Kidney (tissue), 14 donors: ENCODE results near the gene WNT7B. TPM values are rescaled to one million over a fixed set of nuclear protein-coding genes. Genes with fewer than 3 reads are reported as not detected.

ENCODE experiments used
- DNase-seq, 5 donors: peaks; one replicate each; pipeline ENCODE4 v3.0.0-alpha.2; 2013 to 2020
- FAIRE-seq: peaks from 2 replicates; lab custom pipeline; 2012; peaks lifted over from hg19 to GRCh38; lab: Jason Lieb, UNC
- H3K27ac ChIP-seq, 2 donors: one replicate each; pipeline ENCODE4 v1.7.0; 2013; ENCODE audit warnings: low read depth in 2 of 2, low read length in 2 of 2, inconsistent platforms in 1 of 2
- H3K27me3 ChIP-seq: one replicate; pipeline ENCODE4 v1.7.1; 2013; ENCODE audit warnings: low read length, inconsistent platforms; ENCODE audit not compliant: control insufficient read depth, insufficient read depth
- H3K36me3 ChIP-seq, 3 donors: one replicate each; pipeline versions ENCODE4 v1.7.0 to v1.7.1; 2013; ENCODE audit warnings: low read length in 3 of 3, control low read depth in 1 of 3, inconsistent platforms in 1 of 3; ENCODE audit not compliant: insufficient read depth in 3 of 3, control insufficient read depth in 2 of 3
- H3K4me1 ChIP-seq, 3 donors: one replicate each; pipeline versions ENCODE4 v1.7.0 to v1.7.1; 2013; ENCODE audit warnings: low read length in 3 of 3, inconsistent platforms in 1 of 3, low read depth in 1 of 3; ENCODE audit not compliant: control insufficient read depth in 2 of 3, insufficient read depth in 2 of 3
- H3K4me3 ChIP-seq, 3 donors: one replicate each; pipeline versions ENCODE4 v1.7.0 to v1.8.1; 2013; ENCODE audit warnings: low read length in 3 of 3, control low read depth in 1 of 3, inconsistent platforms in 1 of 3
- H3K9ac ChIP-seq, 3 donors: one replicate each; pipeline versions ENCODE4 v1.7.0 to v1.7.1; 2013; ENCODE audit warnings: low read length in 3 of 3, control low read depth in 1 of 3, inconsistent platforms in 1 of 3
- H3K9me3 ChIP-seq, 3 donors: one replicate each; pipeline versions ENCODE4 v1.7.0 to v1.7.1; 2013; ENCODE audit warnings: low read length in 3 of 3, control low read depth in 1 of 3, inconsistent platforms in 1 of 3; ENCODE audit not compliant: control insufficient read depth in 2 of 3, insufficient read depth in 1 of 3
- intact Hi-C: fragments of 100-400 bp; cut with DNase I; formaldehyde crosslinking; loops from one replicate; pipeline ENCODE4 v1.11.1; 2022
- polyA plus RNA-seq: library from polyadenylated mRNA; stranded (reverse); fragments of 350-450 nt; fragmentation: Illumina TruSeq; extraction: RNeasy Lipid Tissue Mini Kit (QIAGEN cat#74804); gene quantifications from one replicate; pipeline ENCODE4 v1.2.3, GENCODE V29; 2014; ENCODE audit warnings: low read depth, low replicate concordance; ENCODE audit not compliant: insufficient read depth
- total RNA-seq: library from RNA; stranded (reverse); fragmentation: NEBNext Ultra II Directional; extraction: Animal tissue kit (Norgen Biotek cat#: 25700); gene quantifications from one replicate; pipeline ENCODE4 v1.2.1, GENCODE V29; 2021
- TF ChIP-seq, protein P1 (sequence below): IDR thresholded peaks from 3 replicates; pipeline ENCODE4 v1.5.1; 2012; ENCODE audit warnings: mild to moderate bottlenecking, moderate library complexity, borderline replicate concordance; ENCODE audit not compliant: insufficient read depth; ENCODE audit errors: extremely low read depth
- donor health status: control.
- donor health status: control.
- donor health status: control.
- donor health status: control.
- donor health status: control.
- donor health status: DM: yes; HTN: yes; CAD: no.
- donor health status: Normal renal cell carcinoma (clear cell type).

Gene WNT7B
- total and polyA plus RNA-seq, 2 donors from 2014 or later: 1.6 to 2.4 TPM

DNA sequence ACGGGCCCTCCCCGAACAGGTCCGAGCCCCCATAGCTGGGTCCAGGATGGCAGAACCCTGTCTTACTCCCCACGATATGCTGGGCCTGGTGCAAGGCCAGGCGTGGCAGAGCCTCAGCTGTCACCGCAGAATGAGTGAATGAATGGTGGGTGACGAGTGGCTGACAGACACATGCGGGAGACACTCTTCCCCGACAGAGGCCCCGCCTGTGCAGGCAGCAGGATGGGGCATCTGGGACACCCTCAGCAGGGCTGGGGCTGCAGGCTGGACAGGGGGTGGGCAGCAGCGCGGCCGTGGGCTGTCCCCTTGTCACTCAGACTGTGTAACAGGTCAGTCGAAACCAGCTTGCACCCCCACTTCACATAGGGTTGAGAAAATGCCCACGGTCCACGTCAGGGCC is 18.0 kb downstream of the WNT7B start:
- Histone ChIP-seq H3K36me3 (no peaks in the 10 kb centered on the region), H3K9me3 (no peaks in the 10 kb centered on the region), H3K4me1 (no peaks in the 10 kb centered on the region), H3K27ac (no peak overlapping the region), H3K4me3 (no peak overlapping the region), H3K27me3 (no peaks in the 10 kb centered on the region), H3K9ac (no peak overlapping the region)
- intact Hi-C loops: no loop called here
- FAIRE-seq (no peak), DNase-seq (no peak)
- TF ChIP-seq, protein P1, sequence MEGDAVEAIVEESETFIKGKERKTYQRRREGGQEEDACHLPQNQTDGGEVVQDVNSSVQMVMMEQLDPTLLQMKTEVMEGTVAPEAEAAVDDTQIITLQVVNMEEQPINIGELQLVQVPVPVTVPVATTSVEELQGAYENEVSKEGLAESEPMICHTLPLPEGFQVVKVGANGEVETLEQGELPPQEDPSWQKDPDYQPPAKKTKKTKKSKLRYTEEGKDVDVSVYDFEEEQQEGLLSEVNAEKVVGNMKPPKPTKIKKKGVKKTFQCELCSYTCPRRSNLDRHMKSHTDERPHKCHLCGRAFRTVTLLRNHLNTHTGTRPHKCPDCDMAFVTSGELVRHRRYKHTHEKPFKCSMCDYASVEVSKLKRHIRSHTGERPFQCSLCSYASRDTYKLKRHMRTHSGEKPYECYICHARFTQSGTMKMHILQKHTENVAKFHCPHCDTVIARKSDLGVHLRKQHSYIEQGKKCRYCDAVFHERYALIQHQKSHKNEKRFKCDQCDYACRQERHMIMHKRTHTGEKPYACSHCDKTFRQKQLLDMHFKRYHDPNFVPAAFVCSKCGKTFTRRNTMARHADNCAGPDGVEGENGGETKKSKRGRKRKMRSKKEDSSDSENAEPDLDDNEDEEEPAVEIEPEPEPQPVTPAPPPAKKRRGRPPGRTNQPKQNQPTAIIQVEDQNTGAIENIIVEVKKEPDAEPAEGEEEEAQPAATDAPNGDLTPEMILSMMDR: no peak

DNA sequence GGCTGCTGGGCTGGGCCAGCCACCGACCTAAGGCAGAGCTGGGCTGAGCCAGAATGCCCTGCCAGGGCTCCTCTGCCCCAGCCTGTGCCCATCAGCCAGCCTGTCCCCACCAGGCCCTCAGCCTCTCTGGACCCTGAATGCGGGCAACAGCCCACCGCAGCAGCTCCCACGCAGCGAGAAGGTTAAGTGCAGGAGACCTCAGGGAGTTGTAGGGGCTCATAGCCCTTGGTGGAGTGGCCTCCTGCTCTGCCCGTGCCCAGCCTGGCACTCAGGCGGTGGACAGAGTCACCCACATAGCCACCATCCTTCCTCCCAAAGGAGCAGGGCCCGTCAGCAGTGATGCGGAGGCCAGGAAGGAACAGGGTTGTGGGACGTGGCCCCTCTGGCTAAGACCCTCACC is 19.1 kb downstream of the WNT7B start:
- DNase-seq (no peak), FAIRE-seq (no peak)
- intact Hi-C loops: no loop called here
- TF ChIP-seq, protein P1: no peak
- H3K4me3 ChIP-seq: no peak overlapping the region
- no peaks in the 10 kb centered on the region for H3K4me1 ChIP-seq
- H3K27me3 ChIP-seq: no peaks in the 10 kb centered on the region
- H3K9me3 ChIP-seq: no peaks in the 10 kb centered on the region
- H3K9ac ChIP-seq: no peak overlapping the region
- no peak overlapping the region for H3K27ac ChIP-seq
- no peaks in the 10 kb centered on the region for H3K36me3 ChIP-seq

DNA sequence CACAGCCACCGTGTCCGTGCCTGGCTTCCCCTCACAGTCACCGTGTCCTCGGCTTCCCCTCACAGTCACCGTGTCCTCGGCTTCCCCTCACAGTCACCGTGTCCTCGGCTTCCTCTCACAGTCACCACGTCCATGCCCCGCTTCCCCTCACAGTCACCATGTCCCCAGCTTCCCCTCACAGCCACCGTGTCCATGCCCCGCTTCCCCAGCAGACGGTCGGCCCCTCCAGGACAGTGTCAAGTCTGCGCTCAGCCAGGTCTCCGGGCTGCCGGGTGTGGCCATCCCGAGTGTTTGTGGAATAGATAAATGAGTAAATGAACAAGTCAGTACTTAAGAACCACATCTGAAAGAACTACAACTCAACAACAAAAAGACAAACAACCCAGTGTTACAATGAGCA is 23.8 kb downstream of the WNT7B start:
- Histone ChIP-seq H3K36me3 (no peaks in the 10 kb centered on the region), H3K9me3 (no peaks in the 10 kb centered on the region), H3K4me1 (no peaks in the 10 kb centered on the region), H3K27ac (no peak overlapping the region), H3K9ac (no peak overlapping the region), H3K27me3 (no peaks in the 10 kb centered on the region), H3K4me3 (no peak overlapping the region)
- no peak for FAIRE-seq
- TF ChIP-seq, protein P1: no peak
- intact Hi-C loops: no loop called here
- no peak for DNase-seq

DNA sequence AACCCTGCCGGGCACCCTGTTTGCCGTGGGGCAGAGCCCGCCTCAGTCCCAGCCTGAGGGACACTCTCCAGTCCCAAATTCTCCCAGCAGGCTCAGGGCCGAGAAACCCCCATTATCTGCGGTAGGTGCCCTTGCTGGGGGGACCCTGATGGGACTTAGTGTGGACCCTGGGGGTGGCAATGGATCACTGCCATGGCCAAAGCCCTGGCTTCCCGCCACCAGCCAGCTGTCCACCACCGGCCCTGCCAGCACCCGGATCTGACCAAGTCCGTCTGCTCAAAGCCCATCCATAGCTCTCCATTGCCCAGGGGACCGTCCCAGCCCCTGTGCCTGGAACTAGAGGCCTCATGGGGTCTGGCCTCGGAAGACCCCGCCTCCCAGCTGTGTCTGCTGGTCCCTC is 24.4 kb downstream of the WNT7B start:
- DNase-seq: no peak
- H3K4me3 ChIP-seq: no peak overlapping the region
- no peak overlapping the region for H3K9ac ChIP-seq
- intact Hi-C loops: no loop called here
- no peak overlapping the region for H3K27ac ChIP-seq
- H3K36me3 ChIP-seq: no peaks in the 10 kb centered on the region
- no peaks in the 10 kb centered on the region for H3K9me3 ChIP-seq
- no peaks in the 10 kb centered on the region for H3K27me3 ChIP-seq
- no peak for FAIRE-seq
- TF ChIP-seq, protein P1: no peak
- H3K4me1 ChIP-seq: no peaks in the 10 kb centered on the region
